ENCODE data around the gene CALN1. TPM values are rescaled to one million over a fixed set of nuclear protein-coding genes. Genes with fewer than 3 reads are reported as not detected.

Gene CALN1
- total and polyA plus RNA-seq, 2 experiments from 2014 or later, result 7.6 to 14.5 TPM

- no peak overlapping the region for H3K27ac Mint-ChIP-seq
- H3K4me3 ChIP-seq, result no peak overlapping the region
- H3K27me3 Mint-ChIP-seq (ENCODE audit: insufficient read depth, low read depth, poor library complexity), result peaks cover 9% of the 10 kb centered on the region
- H2AFZ ChIP-seq, result no peak overlapping the region
- peaks cover 47% of the 10 kb centered on the region for H3K36me3 Mint-ChIP-seq (ENCODE audit: low read depth)
- ATAC-seq, result no peak
- H3K27me3 ChIP-seq (ENCODE audit: insufficient read depth), result no peaks in the 10 kb centered on the region
- H3K27ac ChIP-seq (ENCODE audit: low read depth), result no peak overlapping the region
- H3K79me2 ChIP-seq (replicated peaks; ENCODE audit: insufficient read depth), result peaks cover 12% of the 10 kb centered on the region
- H3K4me1 ChIP-seq (ENCODE audit: insufficient read depth), result peaks cover 12% of the 10 kb centered on the region; the same call in 1 of the 2 replicates
- H3K4me1 Mint-ChIP-seq, result peaks cover 17% of the 10 kb centered on the region
- H3K4me3 Mint-ChIP-seq, result no peak overlapping the region
- peaks cover 28% of the 10 kb centered on the region for H3K9me3 Mint-ChIP-seq
- no peaks in the 10 kb centered on the region; the same call in 1 of the 2 replicates for H4K20me1 ChIP-seq (replicated peaks; ENCODE audit: insufficient read depth)
- TF ChIP-seq ZNF462 (CRISPR knock-in tag; IDR thresholded peaks at IDR 0.05) (no peak), STAT1 (IDR thresholded peaks at IDR 0.05; ENCODE audit: unreplicated experiment) (no peak), JUNB (IDR thresholded peaks at IDR 0.05; ENCODE audit: unreplicated experiment) (no peak), POLR2AphosphoS5 (IDR thresholded peaks at IDR 0.05; ENCODE audit: low read depth) (no peak), ZNF114 (CRISPR knock-in tag; IDR thresholded peaks at IDR 0.05) (no peak), EZH2phosphoT487 (IDR thresholded peaks at IDR 0.05; ENCODE audit: unreplicated experiment) (no peak), CREB1 (CRISPR knock-in tag; IDR thresholded peaks at IDR 0.05; ENCODE audit: low read depth) (no peak)
- 0 out of 2 replicates have a peak, but pooled peaks cover 1% of the 10 kb centered on the region for H3K36me3 ChIP-seq (ENCODE audit: insufficient read depth)
- H3K9me2 ChIP-seq (ENCODE audit: insufficient read depth), result no peaks in the 10 kb centered on the region
- H3K4me2 ChIP-seq, result no peak overlapping the region
- DNase-seq (ENCODE audit: low spot score), result no peak
- no peaks in the 10 kb centered on the region for H3F3A ChIP-seq (replicated peaks; ENCODE audit: low read depth)
Measured at GRCh38 chr7:72279203-72279602, 132.9 kb downstream of the CALN1 start.

GRCh38 chr7:72278550-72278949, 133.6 kb downstream of the CALN1 start:
- no peak overlapping the region for H3K27ac ChIP-seq (ENCODE audit: low read depth)
- peaks cover 43% of the 10 kb centered on the region for H3K36me3 Mint-ChIP-seq (ENCODE audit: low read depth)
- ATAC-seq (no peak), DNase-seq (ENCODE audit: low spot score) (no peak)
- H3K4me3 ChIP-seq, result no peak overlapping the region
- H3K4me3 Mint-ChIP-seq, result no peak overlapping the region
- H3K4me1 ChIP-seq (ENCODE audit: insufficient read depth), result peaks cover 12% of the 10 kb centered on the region; the same call in 1 of the 2 replicates
- H3K27me3 Mint-ChIP-seq (ENCODE audit: insufficient read depth, low read depth, poor library complexity), result peaks cover 9% of the 10 kb centered on the region
- H3F3A ChIP-seq (replicated peaks; ENCODE audit: low read depth), result no peaks in the 10 kb centered on the region
- H3K79me2 ChIP-seq (replicated peaks; ENCODE audit: insufficient read depth), result peaks cover 17% of the 10 kb centered on the region
- H3K36me3 ChIP-seq (ENCODE audit: insufficient read depth), result no peaks in the 10 kb centered on the region
- no peak overlapping the region for H3K27ac Mint-ChIP-seq
- no peaks in the 10 kb centered on the region for H3K9me2 ChIP-seq (ENCODE audit: insufficient read depth)
- H4K20me1 ChIP-seq (replicated peaks; ENCODE audit: insufficient read depth), result no peaks in the 10 kb centered on the region; the same call in 1 of the 2 replicates
- H3K9me3 Mint-ChIP-seq, result peaks cover 24% of the 10 kb centered on the region
- no peaks in the 10 kb centered on the region for H3K27me3 ChIP-seq (ENCODE audit: insufficient read depth)
- H3K4me2 ChIP-seq, result no peak overlapping the region
- no peak overlapping the region for H2AFZ ChIP-seq
- TF ChIP-seq EZH2phosphoT487 (IDR thresholded peaks at IDR 0.05; ENCODE audit: unreplicated experiment) (no peak), ZNF331 (CRISPR knock-in tag; IDR thresholded peaks at IDR 0.05; ENCODE audit: low read depth) (no peak), POLR2AphosphoS5 (IDR thresholded peaks at IDR 0.05; ENCODE audit: low read depth) (no peak), CTCF (conservative IDR thresholded peaks at IDR 0.05; ENCODE audit: low read depth in 2 of 2) (peak in 1 of 2 experiments; percentile 8; a peak in 1 of 4 replicates), NANOG (IDR thresholded peaks at IDR 0.05; ENCODE audit: borderline replicate concordance) (no peak), ZNF114 (CRISPR knock-in tag; IDR thresholded peaks at IDR 0.05) (no peak)
- H3K4me1 Mint-ChIP-seq, result peaks cover 17% of the 10 kb centered on the region

Measured in GM23338 (cell line).